IPS-NIHi7 (cell line): ENCODE measurements around the gene FAM228A.

Source experiments
- DNase-seq: peaks from one replicate; pipeline ENCODE4 v3.0.0; 2012; ENCODE audit warnings: mixed read lengths; ENCODE audit errors: extremely low spot score

The FAM228A gene

GRCh38 chr2:24225499-24226242, 50.8 kb downstream of the FAM228A start:
- DNase-seq, result no peak

- DNase-seq, result no peak
Observed at GRCh38 chr2:24228470-24228869, 53.6 kb downstream of the FAM228A start.

- DNase-seq, result no peak
Observed at GRCh38 chr2:24231461-24231881, 56.6 kb downstream of the FAM228A start.

- no peak for DNase-seq
Observed at GRCh38 chr2:24233321-24233720, 58.5 kb downstream of the FAM228A start.

- no peak for DNase-seq
Observed at GRCh38 chr2:24237313-24237712, 62.5 kb downstream of the FAM228A start.

GRCh38 chr2:24238158-24238557, 63.3 kb downstream of the FAM228A start:
- no peak for DNase-seq

GRCh38 chr2:24239553-24239952, 64.7 kb downstream of the FAM228A start:
- no peak for DNase-seq
